Measurements from ENCODE around the gene MYT1.

MYT1 gene

DNA sequence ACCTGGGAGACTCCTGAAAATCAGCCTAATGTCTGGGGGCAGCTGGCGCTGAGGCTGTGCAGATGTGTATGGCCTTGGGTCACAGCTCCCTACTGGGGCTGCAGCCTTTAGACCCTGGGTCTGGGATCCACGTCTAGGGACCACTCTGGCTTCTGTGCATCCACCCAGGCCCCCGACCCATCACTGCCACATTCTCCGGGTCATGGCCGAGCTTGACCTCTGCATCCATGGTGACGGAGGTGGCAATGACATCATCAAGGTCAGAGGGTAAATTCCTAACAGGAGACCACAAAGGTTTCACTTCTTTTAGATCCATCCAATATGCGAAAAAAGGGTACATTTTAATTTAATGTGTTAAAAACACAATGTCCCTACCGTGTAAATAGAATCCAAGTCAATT, 76.8 kb downstream of the MYT1 start:
- no peak for DNase-seq
- TF ChIP-seq GATA1 (IDR thresholded peaks at IDR 0.05; ENCODE audit: low read depth, low read length) (no peak), POLR2A (IDR thresholded peaks at IDR 0.05; ENCODE audit: low read length) (no peak)

DNA sequence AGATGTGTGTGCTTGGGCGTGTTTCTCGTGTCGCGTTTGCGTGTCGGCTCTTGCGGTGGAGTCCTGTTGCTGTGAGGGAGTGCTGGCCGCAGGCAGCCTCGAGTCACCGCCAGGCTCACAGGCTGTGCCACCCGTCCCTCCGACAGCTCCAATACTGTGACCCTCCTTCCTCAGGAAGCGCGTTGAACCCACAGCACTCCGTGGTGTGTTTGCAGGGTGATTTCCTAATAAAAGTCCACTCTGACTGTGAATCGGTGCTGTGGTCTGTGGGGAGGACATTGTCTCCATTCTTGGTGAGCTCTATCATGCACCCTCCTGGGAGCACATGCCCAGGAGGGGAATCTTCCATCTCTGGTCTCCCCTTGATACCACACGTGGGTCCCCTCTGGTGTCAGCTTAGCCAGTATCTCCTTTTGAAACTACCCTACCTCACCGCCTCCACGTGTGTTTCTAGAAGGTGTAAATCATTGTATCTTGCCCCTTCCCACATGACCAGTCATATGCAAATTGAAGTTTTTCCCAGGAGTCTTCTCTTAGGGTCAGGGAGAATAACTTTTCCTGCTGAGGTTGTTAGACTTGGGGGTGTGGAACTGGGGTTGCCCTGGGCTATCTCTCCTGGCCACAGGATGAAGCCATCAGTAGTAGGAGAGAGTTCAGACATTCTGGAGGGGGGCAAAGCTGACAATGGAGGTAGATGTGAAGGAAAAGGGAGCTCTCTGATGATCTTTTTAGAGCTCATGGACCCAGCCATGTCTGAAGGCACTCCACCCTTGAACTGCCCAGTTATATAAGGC, 77.9 kb downstream of the MYT1 start:
- no peak for TF ChIP-seq GATA1 (IDR thresholded peaks at IDR 0.05; ENCODE audit: low read depth, low read length)
- no peak for TF ChIP-seq POLR2A (IDR thresholded peaks at IDR 0.05; ENCODE audit: low read length)

DNA sequence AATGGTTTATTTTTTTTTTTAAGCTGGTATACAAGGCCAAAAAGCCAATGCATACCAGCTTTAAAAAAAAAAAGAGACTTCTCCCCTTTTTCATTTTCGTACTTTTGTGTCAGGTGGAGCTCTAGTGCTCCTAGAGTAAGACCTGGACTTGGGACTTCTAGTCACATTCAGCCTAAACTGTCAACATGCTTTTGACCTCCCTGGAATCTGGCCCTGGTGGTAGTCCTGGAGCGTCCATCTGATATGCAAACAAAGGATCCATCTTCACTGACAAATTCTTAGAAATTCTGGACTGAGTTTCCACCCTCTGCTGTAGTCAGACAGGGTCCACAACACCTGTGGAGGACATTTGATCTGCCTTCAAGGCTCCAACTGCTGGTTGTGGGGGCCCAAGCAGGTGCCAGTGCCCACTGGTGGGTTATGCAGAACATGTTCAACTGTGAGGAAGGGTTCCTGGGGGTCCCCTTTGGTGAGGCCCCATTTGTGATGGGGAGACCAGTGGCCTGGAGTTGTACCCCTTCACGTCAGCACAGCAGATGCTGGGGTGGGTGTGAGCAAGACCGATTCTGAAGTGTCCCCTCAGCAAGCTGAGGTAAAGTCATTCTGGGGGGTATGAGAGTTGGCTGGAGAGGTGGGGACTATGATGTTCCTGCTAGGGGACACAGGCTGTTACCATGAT, 78.7 kb downstream of the MYT1 start:
- no peak for DNase-seq
- no peak for TF ChIP-seq POLR2A (IDR thresholded peaks at IDR 0.05; ENCODE audit: low read length)
- no peak for TF ChIP-seq GATA1 (IDR thresholded peaks at IDR 0.05; ENCODE audit: low read depth, low read length)

More for the DNA sequence above, 77.9 kb downstream of the MYT1 start:
- DNase-seq, result no peak

DNA sequence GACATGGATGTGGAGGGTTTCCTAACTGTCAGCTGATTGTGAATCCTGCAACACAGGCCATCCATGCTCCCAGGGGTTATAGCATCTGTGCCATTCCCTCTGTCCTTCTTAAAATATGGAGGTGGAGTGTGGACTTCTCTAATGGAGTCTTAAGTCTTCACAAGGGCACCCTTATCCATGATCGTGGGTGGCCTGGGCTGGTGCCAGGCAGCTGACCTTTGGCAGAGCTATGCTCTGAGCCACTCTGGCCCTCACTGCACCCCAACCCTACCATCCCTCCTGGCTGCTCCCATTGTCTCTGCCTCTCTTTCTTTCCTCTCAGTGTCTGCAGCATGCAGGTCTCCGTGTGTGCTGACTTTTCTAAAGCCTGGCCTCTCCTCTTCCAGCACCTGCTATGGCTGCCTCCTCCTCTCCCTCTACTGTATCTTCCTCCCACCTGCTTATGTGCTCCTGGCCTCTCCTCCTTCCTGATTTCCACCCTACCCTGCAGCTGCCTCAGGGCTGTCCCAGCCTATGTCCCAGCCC, 80.1 kb downstream of the MYT1 start:
- TF ChIP-seq GATA1 (IDR thresholded peaks at IDR 0.05; ENCODE audit: low read depth, low read length) (no peak), POLR2A (IDR thresholded peaks at IDR 0.05; ENCODE audit: low read length) (no peak)
- DNase-seq, result no peak

DNA sequence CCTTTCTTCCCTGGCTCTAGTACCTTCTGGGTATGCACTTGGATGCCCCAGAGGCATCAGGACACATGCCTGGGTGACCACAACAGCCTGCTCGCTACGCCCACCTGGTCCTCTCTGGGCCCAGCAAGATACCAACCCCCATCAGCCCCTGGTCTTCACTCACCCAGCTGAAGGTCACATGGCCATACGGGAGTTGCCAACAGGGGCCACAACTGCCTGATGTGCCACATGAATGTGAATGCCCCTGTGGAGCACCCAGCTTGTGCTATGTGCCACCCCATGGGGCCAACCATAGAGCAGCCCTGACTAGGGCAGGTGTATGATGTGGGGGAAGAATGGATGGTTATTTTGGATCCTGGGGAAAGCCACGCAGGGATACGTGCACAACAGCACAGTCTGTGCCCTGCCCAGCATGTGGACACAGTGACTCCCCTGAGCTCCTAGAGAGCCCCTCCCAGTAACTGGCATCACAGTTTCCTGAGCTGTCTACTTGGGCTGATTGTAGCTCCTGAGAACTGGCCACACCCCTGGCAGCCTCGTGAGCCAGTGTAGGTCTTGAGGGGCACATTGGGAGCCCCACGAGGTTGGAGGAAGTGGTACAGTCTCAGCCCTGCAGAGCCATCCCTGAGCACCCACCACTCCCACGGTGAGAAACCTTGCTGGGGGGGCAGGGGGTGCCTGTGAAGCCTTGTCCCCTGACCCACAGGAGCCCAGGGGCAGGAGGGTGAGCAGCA, 80.8 kb downstream of the MYT1 start:
- no peak for TF ChIP-seq POLR2A (IDR thresholded peaks at IDR 0.05; ENCODE audit: low read length)
- no peak for TF ChIP-seq GATA1 (IDR thresholded peaks at IDR 0.05; ENCODE audit: low read depth, low read length)
- no peak for DNase-seq

DNA sequence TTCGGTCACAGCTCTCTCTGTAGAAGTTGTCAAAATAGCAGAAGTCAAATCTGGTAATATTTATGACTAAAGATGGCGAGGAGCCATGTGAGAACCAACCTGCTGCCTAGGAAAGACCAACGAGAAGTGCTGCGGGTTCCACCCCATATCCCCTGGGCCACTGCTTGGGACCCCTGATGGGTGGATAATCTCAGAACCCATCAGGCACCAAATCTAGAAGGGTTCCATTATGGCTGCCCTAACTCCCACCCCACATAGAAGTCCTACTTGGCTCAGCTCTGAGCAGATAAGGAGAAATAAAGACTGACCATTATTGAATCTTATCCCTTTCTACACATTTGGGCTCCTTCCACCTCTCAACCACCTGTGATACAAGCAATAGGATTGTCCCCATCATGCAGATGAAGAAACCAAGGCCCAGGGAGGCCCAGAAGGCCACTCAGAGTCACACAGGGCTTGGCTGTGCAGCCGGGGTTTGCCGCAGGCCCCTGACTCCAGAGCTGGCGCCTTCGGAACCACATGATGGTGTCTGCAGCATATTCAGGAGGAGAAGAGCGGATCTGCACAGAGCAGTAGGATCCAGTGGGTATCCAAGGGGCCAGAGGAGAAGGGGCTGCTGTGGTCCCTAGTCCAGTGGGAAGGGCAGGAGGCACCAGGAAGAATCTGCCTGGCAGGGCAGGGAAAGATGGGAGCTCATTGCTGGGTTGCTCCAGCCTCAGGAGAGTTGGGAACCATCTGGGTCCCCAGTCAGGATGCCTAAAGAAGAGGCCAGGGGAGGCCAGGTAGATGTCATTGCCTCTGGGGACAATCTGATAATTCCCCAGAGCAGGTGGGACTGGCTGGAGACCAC, 81.7 kb downstream of the MYT1 start:
- DNase-seq, result no peak
- TF ChIP-seq GATA1 (IDR thresholded peaks at IDR 0.05; ENCODE audit: low read depth, low read length) (no peak), POLR2A (IDR thresholded peaks at IDR 0.05; ENCODE audit: low read length) (no peak)

DNA sequence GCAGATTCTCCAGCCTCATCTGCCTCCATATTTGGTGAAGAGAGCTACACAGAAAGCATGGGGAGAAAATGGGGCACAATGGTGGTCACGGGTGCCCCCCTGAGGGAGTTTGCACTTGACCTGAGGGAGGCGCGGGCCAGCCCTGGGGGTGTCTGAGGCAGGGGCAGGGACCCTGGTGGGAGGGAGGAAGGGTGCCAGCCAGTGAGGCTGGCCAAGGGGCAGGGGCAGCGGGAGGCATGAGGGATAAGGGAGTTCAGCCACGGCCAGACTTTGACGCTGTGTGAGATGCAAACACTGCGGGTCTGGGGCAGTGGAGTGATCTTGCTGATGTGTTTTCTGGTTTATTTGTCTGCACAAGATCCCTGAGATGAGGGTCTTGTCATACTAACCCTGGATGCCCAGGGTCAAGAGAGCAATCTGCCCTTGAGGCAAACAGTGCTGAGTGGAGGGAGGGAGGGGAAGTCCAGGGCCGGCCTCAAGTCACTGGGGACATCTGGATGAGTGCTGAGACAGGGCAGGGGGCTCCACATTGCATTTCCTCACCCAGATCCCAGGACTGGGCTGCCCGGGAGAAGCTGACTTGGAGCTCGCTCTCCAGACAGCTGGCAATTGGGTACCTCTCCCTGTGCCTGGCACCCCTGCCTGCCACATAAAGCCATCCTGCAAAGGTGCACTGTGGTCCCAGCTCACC, 82.5 kb downstream of the MYT1 start:
- TF ChIP-seq POLR2A (IDR thresholded peaks at IDR 0.05; ENCODE audit: low read length) (no peak), GATA1 (IDR thresholded peaks at IDR 0.05; ENCODE audit: low read depth, low read length) (no peak)
- DNase-seq, result no peak

DNA sequence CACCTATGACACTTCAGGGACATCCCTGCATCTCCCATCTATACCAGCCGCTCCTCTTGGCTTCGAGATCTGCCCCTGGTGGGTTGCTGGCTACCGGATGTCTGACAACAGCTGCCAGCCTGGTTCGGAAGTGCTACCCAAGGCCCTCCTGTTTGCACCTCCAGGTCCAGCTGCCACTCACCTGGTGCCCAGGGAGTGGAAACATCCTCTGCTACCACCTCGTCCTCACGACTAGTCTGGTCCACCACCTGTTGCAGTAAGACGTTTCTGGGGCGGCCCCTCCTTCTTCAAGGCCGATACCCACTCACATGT, 83.0 kb downstream of the MYT1 start:
- no peak for TF ChIP-seq POLR2A (IDR thresholded peaks at IDR 0.05; ENCODE audit: low read length)
- no peak for TF ChIP-seq GATA1 (IDR thresholded peaks at IDR 0.05; ENCODE audit: low read depth, low read length)
- DNase-seq, result no peak

DNA sequence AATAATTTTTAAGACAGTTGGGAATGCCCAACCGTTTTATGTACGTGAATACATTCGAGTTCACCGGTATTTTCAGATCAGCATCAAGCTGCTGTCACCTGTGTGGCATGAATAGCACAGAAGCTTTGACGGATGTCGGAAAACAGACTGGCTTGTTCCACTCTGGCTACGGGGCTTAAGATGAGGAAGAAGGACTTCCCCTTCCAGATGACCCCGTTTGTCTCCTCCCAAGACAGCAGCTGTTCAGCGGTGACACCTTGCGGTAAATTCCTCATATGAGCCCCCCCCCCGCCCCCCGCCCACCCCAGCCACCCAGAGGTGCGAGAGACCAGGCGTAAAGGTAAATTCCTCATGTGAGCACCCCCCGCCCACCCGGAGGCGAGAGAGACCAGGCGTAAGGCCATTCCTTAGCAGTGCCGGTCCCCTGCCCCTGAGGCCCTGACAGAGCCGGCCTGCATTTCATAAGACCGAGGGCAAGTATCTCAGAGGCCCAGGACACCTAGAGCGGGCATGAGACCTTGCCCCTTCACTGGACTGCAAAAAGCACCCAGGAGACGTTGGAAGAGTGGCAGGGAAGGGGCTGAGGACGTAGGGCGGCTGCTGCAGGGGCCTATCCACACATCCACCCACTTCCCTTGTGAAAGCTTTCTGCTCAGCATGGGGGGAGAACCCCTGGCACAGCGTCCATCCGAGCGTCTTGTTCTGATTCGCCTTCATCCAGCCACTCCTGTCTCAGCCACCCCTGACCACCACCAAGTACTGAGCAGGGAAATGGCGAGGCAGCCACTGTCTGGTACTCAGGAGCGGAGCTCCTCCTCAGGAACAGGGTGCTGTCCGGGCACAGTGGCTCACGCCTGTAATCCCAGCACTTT, 84.0 kb downstream of the MYT1 start:
- TF ChIP-seq GATA1 (IDR thresholded peaks at IDR 0.05; ENCODE audit: low read depth, low read length) (no peak), POLR2A (IDR thresholded peaks at IDR 0.05; ENCODE audit: low read length) (no peak)
- DNase-seq, result no peak

DNA sequence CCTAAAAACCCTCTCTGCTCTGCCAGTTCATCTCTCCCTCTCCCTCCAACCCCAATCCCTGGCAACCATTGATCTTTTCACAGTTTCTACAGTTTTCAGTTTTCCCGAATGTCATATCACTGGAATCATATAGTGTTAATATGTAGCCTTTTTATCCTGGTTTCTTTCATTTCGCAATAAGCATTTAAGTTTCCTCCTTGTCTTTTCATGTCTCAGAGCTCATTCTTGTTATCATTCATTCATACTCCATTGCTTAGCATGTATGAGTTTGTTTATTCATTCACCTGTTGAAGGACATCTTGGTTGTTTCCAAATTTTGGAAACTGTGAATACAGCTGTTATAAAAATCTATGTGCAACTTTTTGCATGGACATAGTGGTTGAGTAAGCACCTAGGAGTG, 85.8 kb downstream of the MYT1 start:
- TF ChIP-seq GATA1 (IDR thresholded peaks at IDR 0.05; ENCODE audit: low read depth, low read length) (no peak), POLR2A (IDR thresholded peaks at IDR 0.05; ENCODE audit: low read length) (no peak)
- no peak for DNase-seq

DNA sequence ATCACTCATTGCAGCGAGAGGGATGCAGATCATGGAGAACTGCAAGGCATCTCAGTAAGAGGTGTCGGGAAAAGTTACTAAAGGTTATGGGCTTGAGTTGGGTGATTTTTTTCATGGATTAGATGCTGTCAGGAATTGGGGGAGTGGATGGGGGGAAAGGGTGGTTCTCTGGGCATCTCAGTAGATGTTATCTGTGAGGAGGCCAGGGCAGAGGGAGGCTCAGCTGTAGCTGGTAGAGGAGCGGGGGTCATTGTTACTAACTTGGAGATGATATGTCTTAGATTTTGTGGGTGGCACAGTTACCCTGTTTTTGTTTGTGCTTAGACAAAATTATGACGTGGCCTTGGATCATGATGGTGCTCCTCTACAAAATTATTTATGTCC, 88.7 kb downstream of the MYT1 start:
- TF ChIP-seq POLR2A (IDR thresholded peaks at IDR 0.05; ENCODE audit: low read length) (no peak), GATA1 (IDR thresholded peaks at IDR 0.05; ENCODE audit: low read depth, low read length) (no peak)
- DNase-seq, result no peak

DNA sequence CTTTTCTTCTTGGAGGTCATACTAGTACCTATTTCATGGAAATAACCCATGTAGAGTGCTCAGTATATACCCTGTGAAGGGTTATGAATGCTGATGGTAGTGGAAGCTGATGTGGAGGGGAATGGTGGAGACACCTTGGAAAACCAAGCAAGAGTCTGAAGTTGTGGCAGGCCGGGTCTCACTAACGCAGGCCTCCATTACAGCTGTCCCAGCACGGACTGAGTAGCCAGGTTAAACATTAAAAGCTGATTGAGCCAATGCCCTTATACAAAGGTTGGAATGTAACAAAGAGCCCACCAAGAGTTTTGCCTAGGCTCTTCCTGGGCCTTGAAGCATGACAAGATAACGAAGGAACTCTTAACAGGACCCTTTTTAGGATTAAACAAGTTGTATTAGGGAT, 89.2 kb downstream of the MYT1 start:
- no peak for DNase-seq
- TF ChIP-seq POLR2A (IDR thresholded peaks at IDR 0.05; ENCODE audit: low read length) (no peak), GATA1 (IDR thresholded peaks at IDR 0.05; ENCODE audit: low read depth, low read length) (no peak)

Measured in erythroblast (primary cell).